CD1c-positive myeloid dendritic cell (primary cell): ENCODE measurements around the gene MMP3.
"Not testable (repeated sequence)": the region's sequence is repeated elsewhere in the genome, so short reads cannot be mapped to it uniquely, and the experiment has no call there.

Experiments used
- DNase-seq: peaks from one replicate; pipeline ENCODE4 v3.0.0-alpha.2; 2016; ENCODE audit errors: extremely low spot score

Gene MMP3

GRCh38 chr11:102843489-102843888, at the start of gene MMP3:
MMP3 (minus strand) TSS chr11:102843609; CDS start chr11:102843546, 63 bp downstream.
- no peak for DNase-seq

- no peak for DNase-seq
Measured at GRCh38 chr11:102891736-102892135, 48.3 kb upstream of the MMP3 start.

- DNase-seq: no peak
Measured at GRCh38 chr11:102886999-102887398, 43.6 kb upstream of the MMP3 start.

GRCh38 chr11:102883141-102883540, 39.7 kb upstream of the MMP3 start:
- DNase-seq: no peak

- peak; percentile 92 for DNase-seq
Measured at GRCh38 chr11:102882389-102883024, 39.1 kb upstream of the MMP3 start.

GRCh38 chr11:102879801-102880200, 36.4 kb upstream of the MMP3 start:
- DNase-seq: peak; percentile 90

GRCh38 chr11:102878595-102878994, 35.2 kb upstream of the MMP3 start:
- DNase-seq: peak; percentile 48

GRCh38 chr11:102874852-102875251, 31.4 kb upstream of the MMP3 start, which contains the start of gene MMP12:
MMP12 (minus strand) TSS chr11:102874982; CDS start chr11:102874937, 45 bp downstream.
- peak; percentile 20 for DNase-seq

- not testable (repeated sequence) for DNase-seq
Measured at GRCh38 chr11:102869354-102869964, 26.1 kb upstream of the MMP3 start.

- no peak for DNase-seq
Measured at GRCh38 chr11:102868339-102868738, 24.9 kb upstream of the MMP3 start.

GRCh38 chr11:102864724-102865123, 21.3 kb upstream of the MMP3 start:
- DNase-seq: no peak

- DNase-seq: no peak
Measured at GRCh38 chr11:102853956-102854355, 10.5 kb upstream of the MMP3 start.

GRCh38 chr11:102853055-102853454, 9.6 kb upstream of the MMP3 start:
- DNase-seq: no peak

GRCh38 chr11:102850973-102851745, 7.8 kb upstream of the MMP3 start:
- DNase-seq: no peak

- no peak for DNase-seq
Measured at GRCh38 chr11:102849311-102849710, 5.9 kb upstream of the MMP3 start.

GRCh38 chr11:102846292-102846691, 2.9 kb upstream of the MMP3 start:
- DNase-seq: no peak

- DNase-seq: no peak
Measured at GRCh38 chr11:102842930-102843329, 479 bp downstream of the MMP3 start.

GRCh38 chr11:102840018-102840417, 3.4 kb downstream of the MMP3 start:
- DNase-seq: no peak

- no peak for DNase-seq
Measured at GRCh38 chr11:102837646-102838045, 5.8 kb downstream of the MMP3 start.

GRCh38 chr11:102837156-102837555, 6.3 kb downstream of the MMP3 start:
- no peak for DNase-seq

- DNase-seq: no peak
Measured at GRCh38 chr11:102836290-102836875, 7.0 kb downstream of the MMP3 start.

- no peak for DNase-seq
Measured at GRCh38 chr11:102833731-102834130, 9.7 kb downstream of the MMP3 start.
